IPS-15b (cell line): Measurements from ENCODE around the gene ULBP1.
"Not testable (repeated sequence)": the region's sequence is repeated elsewhere in the genome, so short reads cannot be mapped to it uniquely, and the experiment has no call there.

Experiments
- H3K27me3 ChIP-seq: one replicate; pipeline ENCODE4 v1.6.1; 2013; ENCODE audit warnings: low read length; ENCODE audit not compliant: control insufficient read depth, insufficient read depth
- H3K36me3 ChIP-seq: one replicate; pipeline ENCODE4 v1.6.1; 2013; ENCODE audit warnings: low read length; ENCODE audit not compliant: control insufficient read depth, insufficient read depth
- H3K4me1 ChIP-seq: one replicate; pipeline ENCODE4 v1.6.1; 2013; ENCODE audit warnings: mild to moderate bottlenecking, low read length; ENCODE audit not compliant: control insufficient read depth, insufficient read depth
- H3K4me3 ChIP-seq: one replicate; pipeline ENCODE4 v1.5.1; 2013; ENCODE audit warnings: low read depth, low read length
- H3K9ac ChIP-seq: one replicate; pipeline ENCODE4 v1.6.1; 2013; ENCODE audit warnings: low read depth, mild to moderate bottlenecking, low read length
- H3K9me3 ChIP-seq: one replicate; pipeline ENCODE4 v1.6.1; 2013; ENCODE audit warnings: mild to moderate bottlenecking, low read length; ENCODE audit not compliant: control insufficient read depth, insufficient read depth

Gene ULBP1

DNA sequence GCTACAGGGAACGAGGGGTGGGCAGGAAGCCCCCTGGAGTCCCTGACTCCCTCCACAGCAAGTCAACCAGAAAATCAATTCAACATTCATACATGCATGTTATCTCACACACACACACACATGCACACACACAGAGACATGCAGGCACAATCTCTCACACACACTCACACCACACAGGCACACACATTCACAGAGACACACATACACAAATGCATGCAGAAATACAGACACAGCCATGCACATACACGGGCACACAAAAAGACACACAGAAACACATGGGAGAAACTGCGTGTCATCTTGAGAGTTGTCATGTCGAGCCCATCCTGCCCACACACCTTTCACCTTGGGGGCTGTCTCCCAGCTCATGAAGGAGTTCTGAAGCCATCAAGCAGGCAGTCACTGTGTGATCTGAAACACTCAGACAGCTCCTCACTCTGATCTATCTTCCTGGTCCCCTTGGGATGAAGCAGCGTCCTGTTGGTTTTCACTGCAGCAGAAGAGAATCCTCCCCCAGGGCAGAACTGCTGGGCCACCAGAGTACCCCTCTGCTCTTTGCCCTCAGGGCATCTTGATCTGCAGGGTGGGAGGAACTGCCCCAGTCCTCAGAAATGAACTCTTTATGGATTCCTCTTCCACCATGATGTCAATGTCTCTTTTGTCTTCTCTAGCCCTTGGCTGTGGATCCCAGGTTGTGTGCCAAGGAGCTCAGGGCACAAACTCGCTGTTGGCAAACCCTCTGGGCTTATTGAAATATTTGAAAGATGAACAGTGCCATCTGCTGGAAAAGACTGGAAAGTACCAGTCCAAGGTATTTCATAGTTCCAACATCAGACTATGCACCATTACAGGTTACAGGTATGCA lies 52.8 kb downstream of the ULBP1 start:
- Histone ChIP-seq H3K9ac (no peak overlapping the region), H3K4me1 (no peaks in the 10 kb centered on the region), H3K9me3 (no peaks in the 10 kb centered on the region), H3K4me3 (no peak overlapping the region), H3K36me3 (no peaks in the 10 kb centered on the region), H3K27me3 (peaks cover 80% of the 10 kb centered on the region)

GRCh38 chr6:150017186-150017521 lies 53.4 kb downstream of the ULBP1 start:
- not testable (repeated sequence) for H3K36me3 ChIP-seq

GRCh38 chr6:150018846-150019580 lies 55.3 kb downstream of the ULBP1 start:
- Histone ChIP-seq H3K27me3 (peaks cover 64% of the 10 kb centered on the region), H3K4me3 (no peak overlapping the region), H3K9ac (no peak overlapping the region), H3K36me3 (no peaks in the 10 kb centered on the region), H3K4me1 (no peaks in the 10 kb centered on the region), H3K9me3 (no peaks in the 10 kb centered on the region)

More at GRCh38 chr6:150017186-150017521, 53.4 kb downstream of the ULBP1 start:
- H3K9me3 ChIP-seq, H3K9ac ChIP-seq, H3K4me3 ChIP-seq, H3K4me1 ChIP-seq: not testable (repeated sequence)
- peaks cover 74% of the 10 kb centered on the region for H3K27me3 ChIP-seq

- H3K9me3 ChIP-seq, H3K4me3 ChIP-seq, H3K4me1 ChIP-seq, H3K9ac ChIP-seq, H3K36me3 ChIP-seq: not testable (repeated sequence)
- H3K27me3 ChIP-seq = peaks cover 64% of the 10 kb centered on the region
Measured at GRCh38 chr6:150021870-150022269, 58.1 kb downstream of the ULBP1 start.
